K562 (cell line): ENCODE results near the gene TCF25.
"Not testable (repeated sequence)": the region's sequence is repeated elsewhere in the genome, so short reads cannot be mapped to it uniquely, and the experiment has no call there.

Experiments
- CEBPB ChIP-seq: fragments of 450-650 bp; IDR thresholded peaks from 2 replicates; pipeline ENCODE4 v1.6.1; 2016; ENCODE audit warnings: missing genetic modification characterization, missing compliant biosample characterization
- ELK1 ChIP-seq: sonication (generic); formaldehyde crosslinking; IDR thresholded peaks from 2 replicates; pipeline ENCODE4 v1.8.1; 2022; ENCODE audit warnings: missing genetic modification reagents
- HNRNPH1 ChIP-seq: fragments of 200-400 bp; formaldehyde crosslinking; optimal IDR thresholded peaks from 2 replicates; pipeline ENCODE3; 2017; ENCODE audit warnings: low read depth, mild to moderate bottlenecking, low read length, moderate library complexity
- JUND ChIP-seq, 2 experiments: IDR thresholded peaks; 2 replicates in 1 of 2; 3 replicates in 1 of 2; pipeline ENCODE4 v1.6.1; 2011; ENCODE audit warnings: borderline replicate concordance in 2 of 2, low read depth in 2 of 2, low read length in 2 of 2, improper control_type of control experiment in 1 of 2, missing biosample characterization in 1 of 2, missing genetic modification characterization in 1 of 2, missing genetic modification reagents in 1 of 2
- KLF10 ChIP-seq: fragments of 250-450 bp; sonication (Bioruptor Pico); IDR thresholded peaks from 2 replicates; pipeline ENCODE4 v1.6.1; 2021; ENCODE audit warnings: matching md5 sums
- ZFX ChIP-seq: sonication (generic); formaldehyde crosslinking; IDR thresholded peaks from 2 replicates; pipeline ENCODE4 v1.8.0; 2022; ENCODE audit warnings: mild to moderate bottlenecking, missing genetic modification reagents, moderate library complexity

- not testable (repeated sequence) for TF ChIP-seq CEBPB (tag); JUND (IDR thresholded peaks at IDR 0.05; ENCODE audit: borderline replicate concordance, low read depth, low read length); JUND (tag; IDR thresholded peaks at IDR 0.05; ENCODE audit: borderline replicate concordance, low read depth, low read length); ZFX (CRISPR knock-in tag); KLF10; HNRNPH1; ELK1 (CRISPR knock-in tag)
These were observed 60.6 kb downstream of the TCF25 start for GRCh38 chr16:89934019-89934418.
